Muscle layer of duodenum (tissue), 2 donors: ENCODE measurements around the gene PCSK4.
A peak's percentile ranks its signal among the peaks of the same experiment; 100 is the strongest.

Experiments used
- H3K27ac ChIP-seq: one replicate; pipeline ENCODE4 v1.7.0; 2013; ENCODE audit warnings: mild to moderate bottlenecking, low read length
- H3K27me3 ChIP-seq: one replicate; pipeline ENCODE4 v1.7.0; 2013; ENCODE audit warnings: low read depth, mild to moderate bottlenecking, control low read depth, low read length
- H3K36me3 ChIP-seq, 2 donors: one replicate each; pipeline ENCODE4 v1.7.0; 2013; ENCODE audit warnings: low read length in 2 of 2, control low read depth in 1 of 2, mild to moderate bottlenecking in 1 of 2; ENCODE audit not compliant: insufficient read depth in 2 of 2, control insufficient read depth in 1 of 2
- H3K4me1 ChIP-seq, 2 donors: one replicate each; pipeline ENCODE4 v1.7.0; 2013; ENCODE audit warnings: low read length in 2 of 2, mild to moderate bottlenecking in 2 of 2, control low read depth in 1 of 2, moderate library complexity in 1 of 2; ENCODE audit not compliant: insufficient read depth in 2 of 2, control insufficient read depth in 1 of 2
- H3K4me3 ChIP-seq, 2 donors: one replicate each; pipeline ENCODE4 v1.7.0; 2013; ENCODE audit warnings: low read length in 2 of 2, low read depth in 1 of 2, mild to moderate bottlenecking in 1 of 2
- H3K9me3 ChIP-seq, 2 donors: one replicate each; pipeline ENCODE4 v1.7.0; 2013; ENCODE audit warnings: low read length in 2 of 2, control low read depth in 1 of 2, mild to moderate bottlenecking in 1 of 2; ENCODE audit not compliant: control insufficient read depth in 1 of 2
- donor health status: healthy.

Gene PCSK4

GRCh38 chr19:1453525-1454364, 36.4 kb downstream of the PCSK4 start:
- no peaks in the 10 kb centered on the region for H3K36me3 ChIP-seq
- H3K4me3 ChIP-seq, result no peak overlapping the region
- peaks cover 0 to 38% of the 10 kb centered on the region in 2 donors for H3K4me1 ChIP-seq
- no peaks in the 10 kb centered on the region for H3K9me3 ChIP-seq
- H3K27me3 ChIP-seq, result peaks cover 55% of the 10 kb centered on the region
- no peak overlapping the region for H3K27ac ChIP-seq

- Histone ChIP-seq H3K9me3 (no peaks in the 10 kb centered on the region), H3K27me3 (peaks cover 56% of the 10 kb centered on the region), H3K36me3 (no peaks in the 10 kb centered on the region), H3K4me3 (no peak overlapping the region), H3K4me1 (peaks cover 0 to 38% of the 10 kb centered on the region in 2 donors), H3K27ac (no peak overlapping the region)
These were observed 37.2 kb downstream of the PCSK4 start for GRCh38 chr19:1452802-1453524.

- Histone ChIP-seq H3K4me1 (peaks cover 0 to 38% of the 10 kb centered on the region in 2 donors), H3K4me3 (no peak overlapping the region), H3K9me3 (no peaks in the 10 kb centered on the region), H3K27me3 (peaks cover 59% of the 10 kb centered on the region), H3K27ac (no peak overlapping the region), H3K36me3 (no peaks in the 10 kb centered on the region)
These were observed 38.0 kb downstream of the PCSK4 start for GRCh38 chr19:1451916-1452801.

- Histone ChIP-seq H3K4me1 (peaks cover 0 to 38% of the 10 kb centered on the region in 2 donors), H3K27me3 (peaks cover 56% of the 10 kb centered on the region), H3K27ac (no peak overlapping the region), H3K36me3 (no peaks in the 10 kb centered on the region), H3K4me3 (no peak overlapping the region), H3K9me3 (no peaks in the 10 kb centered on the region)
These were observed 39.1 kb downstream of the PCSK4 start for GRCh38 chr19:1450735-1451731.

- Histone ChIP-seq H3K27ac (no peak within 1 kb of the TSS), H3K4me1 (peaks cover 0 to 35% of the 10 kb centered on the region in 2 donors), H3K27me3 (peaks cover 56% of the 10 kb centered on the region), H3K9me3 (no peaks in the 10 kb centered on the region), H3K4me3 (no peak within 1 kb of the TSS), H3K36me3 (no peaks in the 10 kb centered on the region)
These were observed 40.4 kb downstream of the PCSK4 start, which contains the start of gene APC2 for GRCh38 chr19:1449467-1450442. TSS of gene APC2 (plus strand) at chr19:1450121. CDS start at chr19:1453002, 2,881 bp downstream.

- peaks cover 0 to 30% of the 10 kb centered on the region in 2 donors for H3K4me1 ChIP-seq
- peaks cover 56% of the 10 kb centered on the region for H3K27me3 ChIP-seq
- no peaks in the 10 kb centered on the region for H3K36me3 ChIP-seq
- H3K27ac ChIP-seq, result no peak overlapping the region
- H3K4me3 ChIP-seq, result no peak overlapping the region
- no peaks in the 10 kb centered on the region for H3K9me3 ChIP-seq
These were observed 42.2 kb downstream of the PCSK4 start for GRCh38 chr19:1447944-1448343.

GRCh38 chr19:1447504-1447903, 42.6 kb downstream of the PCSK4 start:
- Histone ChIP-seq H3K4me1 (peaks cover 0 to 26% of the 10 kb centered on the region in 2 donors), H3K36me3 (no peaks in the 10 kb centered on the region), H3K27ac (no peak overlapping the region), H3K9me3 (no peaks in the 10 kb centered on the region), H3K27me3 (peaks cover 51% of the 10 kb centered on the region), H3K4me3 (no peak overlapping the region)

- H3K4me3 ChIP-seq, result peak overlapping the region in 1 of 2 donors; percentile 63
- H3K27me3 ChIP-seq, result peaks cover 46% of the 10 kb centered on the region
- no peak overlapping the region for H3K27ac ChIP-seq
- peaks cover 4 to 6% of the 10 kb centered on the region in 2 donors for H3K36me3 ChIP-seq
- peaks cover 0 to 26% of the 10 kb centered on the region in 2 donors for H3K4me1 ChIP-seq
- no peaks in the 10 kb centered on the region for H3K9me3 ChIP-seq
These were observed 43.3 kb downstream of the PCSK4 start for GRCh38 chr19:1446713-1447481.
